GM19397 (cell line): ENCODE data around the gene ICAM3.
"Not testable (repeated sequence)": the region's sequence is repeated elsewhere in the genome, so short reads cannot be mapped to it uniquely, and the experiment has no call there.

ENCODE experiments used
- ATAC-seq: cut with Tn5 transposase; IDR thresholded peaks from one replicate; pipeline ENCODE4 v1.9.1; 2021; ENCODE audit warnings: mild to moderate bottlenecking, moderate library complexity; ENCODE audit not compliant: unreplicated experiment

ICAM3 gene

GRCh38 chr19:10352764-10353671, 13.6 kb upstream of the ICAM3 start:
- no peak for ATAC-seq

DNA sequence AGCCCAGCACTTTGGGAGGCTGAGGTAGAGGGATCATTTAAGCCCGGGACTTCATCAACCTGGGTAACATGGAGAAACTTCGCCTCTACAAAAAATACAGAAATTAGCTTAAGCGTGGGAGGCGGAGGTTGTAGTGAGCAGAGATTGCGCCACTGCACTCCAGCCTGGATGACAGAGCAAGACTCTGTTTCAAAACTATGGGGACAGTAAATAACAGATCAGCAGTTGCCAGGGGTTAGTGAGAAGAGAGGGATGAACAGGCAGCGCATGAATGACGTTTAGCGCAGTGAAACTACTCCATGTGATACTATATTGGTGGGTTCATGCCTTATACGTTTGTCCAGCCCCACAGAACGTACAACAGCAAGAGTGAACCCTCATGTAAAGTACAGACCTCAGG, 7.1 kb upstream of the ICAM3 start:
- ATAC-seq = no peak

- no peak for ATAC-seq
These were observed 5.4 kb upstream of the ICAM3 start for GRCh38 chr19:10344780-10345179.

- no peak for ATAC-seq
These were observed 4.1 kb upstream of the ICAM3 start for GRCh38 chr19:10343495-10343894.

DNA sequence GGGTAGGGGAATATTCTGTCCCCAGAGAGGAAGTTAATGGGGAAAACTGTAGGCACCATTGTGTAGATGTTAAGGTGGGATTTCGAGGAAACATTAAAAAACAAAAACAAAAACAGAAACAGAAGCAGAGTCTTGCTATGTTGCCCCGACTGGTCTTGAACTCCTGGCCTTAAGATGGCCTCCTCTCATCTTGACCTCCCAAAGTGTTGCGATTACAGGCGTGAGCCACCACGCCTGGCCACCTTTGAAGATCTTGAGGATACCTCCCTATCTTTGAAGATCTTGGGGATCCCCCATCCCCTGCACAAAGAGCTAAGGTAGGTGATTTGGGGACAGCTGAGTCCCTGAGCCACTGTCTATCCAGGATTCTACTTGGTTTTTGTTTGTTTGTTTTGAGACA, 553 bp upstream of the ICAM3 start:
- ATAC-seq = no peak

DNA sequence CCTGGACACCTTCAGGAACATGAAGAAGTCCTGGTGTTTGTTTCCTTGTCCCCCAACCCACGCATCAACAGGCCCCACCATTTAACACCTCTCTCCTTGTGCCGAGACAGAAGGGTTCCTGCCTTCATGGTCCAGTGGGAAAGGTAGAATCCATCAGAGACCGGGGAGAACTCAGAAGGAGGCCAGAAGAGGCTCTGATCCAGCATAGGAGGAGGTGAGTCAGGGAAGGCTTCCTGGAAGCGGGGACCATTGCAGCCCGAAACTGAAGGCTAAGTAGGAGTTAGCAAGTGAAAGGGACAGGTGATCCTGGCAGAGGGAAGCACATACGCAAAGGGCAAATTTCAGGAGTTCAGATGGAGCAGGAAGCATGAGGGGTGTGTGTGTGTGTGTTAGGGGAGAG, 484 bp downstream of the ICAM3 start:
- no peak for ATAC-seq

DNA sequence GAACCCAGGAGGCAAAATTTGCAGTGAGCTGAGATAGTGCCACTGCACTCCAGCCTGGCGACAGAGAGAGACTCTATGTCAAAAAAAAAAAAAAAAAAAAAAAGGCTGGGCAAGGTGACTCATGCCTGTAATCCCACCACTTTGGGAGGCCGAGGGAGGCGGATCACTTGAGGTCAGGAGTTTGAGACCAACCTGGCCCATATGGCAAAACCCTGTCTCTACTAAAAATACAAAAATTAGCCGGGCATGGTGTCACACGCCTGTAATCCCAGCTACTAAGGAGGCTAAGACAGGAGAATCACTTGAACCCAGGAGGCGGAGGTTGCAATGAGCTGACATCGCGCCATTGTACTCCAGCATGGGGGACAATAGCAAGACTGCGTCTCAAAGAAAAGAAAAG, 2.7 kb downstream of the ICAM3 start:
- not testable (repeated sequence) for ATAC-seq

- ATAC-seq = no peak
These were observed 4.0 kb downstream of the ICAM3 start for GRCh38 chr19:10335352-10335985.

DNA sequence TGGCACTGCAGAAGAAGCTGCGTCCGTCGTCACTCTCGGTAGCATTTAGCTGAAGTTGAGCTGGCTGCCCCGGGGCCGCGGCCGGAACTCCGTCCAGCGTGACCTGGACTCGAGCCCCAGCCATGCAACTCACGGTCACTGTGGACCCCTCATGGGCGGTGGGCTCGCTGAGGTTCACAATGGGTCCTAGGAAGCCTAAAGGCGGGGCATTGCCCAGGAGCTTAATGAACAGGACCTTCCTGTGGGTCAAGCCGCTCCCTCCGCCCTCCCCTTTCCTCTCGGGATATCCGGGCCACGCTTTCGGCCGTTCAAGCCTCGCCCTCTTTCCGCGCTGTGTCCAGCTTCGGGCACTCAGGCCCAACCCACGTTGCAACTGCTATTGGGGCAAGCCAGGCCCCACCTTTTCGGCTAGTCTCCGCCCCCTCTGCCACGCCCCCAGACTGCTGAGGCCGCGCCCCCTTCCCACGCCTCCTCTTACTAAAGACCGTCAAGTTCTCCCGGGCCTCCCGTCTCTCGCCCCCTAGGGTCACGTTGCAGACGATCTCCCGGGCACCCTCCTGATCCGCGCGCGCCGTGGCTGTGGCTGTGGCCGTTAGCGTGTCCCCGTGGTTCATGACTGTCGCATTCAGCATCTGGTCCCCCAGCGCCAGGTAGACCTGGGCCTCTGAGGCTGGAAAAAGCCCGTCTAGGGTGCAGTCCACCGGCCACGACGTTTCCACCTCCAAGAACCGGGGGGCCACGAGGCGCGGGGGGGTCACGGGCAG, 4.7 kb downstream of the ICAM3 start:
- ATAC-seq = no peak

DNA sequence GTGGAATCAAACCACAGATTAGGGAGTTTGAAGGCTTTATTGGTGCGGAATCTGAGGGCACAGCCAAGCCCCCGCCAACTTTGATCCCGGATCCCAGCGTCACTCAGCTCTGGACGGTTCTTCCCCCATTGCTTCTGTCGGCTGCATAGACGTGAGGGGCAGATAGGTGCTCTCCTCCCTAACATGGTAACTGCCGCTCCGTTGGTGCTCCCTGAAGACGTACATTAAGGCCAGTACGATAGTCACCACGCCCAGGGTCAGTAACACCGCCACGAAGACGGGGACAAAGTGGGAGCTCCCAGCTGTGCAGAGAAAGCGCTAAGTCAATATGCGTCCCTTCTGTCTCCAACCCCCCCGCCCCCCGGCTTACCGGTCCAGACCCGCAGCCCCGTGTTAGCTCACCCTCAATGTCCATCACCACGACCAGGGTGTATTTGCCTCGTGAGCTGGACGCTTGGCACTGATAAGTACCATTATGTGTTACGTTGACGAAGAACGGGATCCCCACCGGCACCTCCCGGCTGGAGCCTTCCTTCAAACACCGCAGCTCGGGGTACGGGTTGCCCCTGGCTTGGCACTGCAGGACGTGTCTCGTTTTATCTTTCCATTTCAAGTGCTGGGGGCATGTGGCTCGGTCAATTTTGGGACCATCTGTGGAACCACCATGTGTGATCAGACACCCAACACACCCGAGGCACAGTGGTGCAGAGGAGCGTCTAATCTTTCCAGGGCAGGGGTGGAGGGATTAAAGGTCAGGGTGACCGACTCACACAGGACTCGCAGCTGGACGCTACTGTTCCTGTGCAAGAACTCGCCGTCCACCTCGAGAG, 5.5 kb downstream of the ICAM3 start:
- ATAC-seq = no peak

DNA sequence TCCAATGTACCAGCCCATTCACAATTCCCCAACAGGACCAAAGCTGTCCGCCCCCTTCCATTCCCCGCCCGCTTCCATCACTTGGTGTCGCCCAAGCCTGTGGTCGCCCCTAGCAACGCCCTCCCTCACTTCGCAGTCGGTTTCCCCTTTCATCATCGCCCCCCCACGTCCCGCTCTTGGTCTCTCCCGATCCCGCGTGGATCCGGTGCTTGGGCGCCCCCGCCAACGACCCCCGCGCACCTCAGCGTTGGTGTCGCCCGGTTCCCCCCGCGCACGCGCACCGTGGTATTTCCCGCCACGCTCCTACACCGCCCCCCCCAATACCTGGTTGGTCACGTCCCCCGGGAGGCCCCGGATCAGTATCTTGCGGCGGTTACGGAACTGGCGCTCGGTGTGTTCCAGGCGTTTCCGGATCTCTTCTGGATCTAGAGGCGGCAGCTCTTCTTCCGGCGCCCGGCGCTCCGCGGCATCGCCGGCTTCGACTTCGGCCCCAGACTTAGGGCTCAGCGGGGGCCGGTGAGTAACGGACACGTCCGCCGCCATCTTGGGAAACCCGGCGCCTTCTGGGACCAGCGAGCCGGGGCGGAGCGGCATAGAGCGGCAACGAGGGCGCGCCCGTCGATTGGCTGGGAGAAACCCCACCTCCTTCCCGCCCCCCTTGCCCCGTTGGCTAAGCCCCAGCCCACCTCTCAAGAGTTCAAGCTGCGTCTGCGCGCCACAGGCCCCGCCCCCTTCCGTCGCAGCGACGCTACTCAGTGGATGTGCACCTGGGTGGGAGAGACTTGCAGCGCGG, 6.3 kb downstream of the ICAM3 start, which contains the start of gene RAVER1:
RAVER1 (minus strand) TSS at position 565 of the 793 bp plus-strand sequence; CDS start at position 543, 22 bp downstream.
- ATAC-seq = peak; percentile 85

DNA sequence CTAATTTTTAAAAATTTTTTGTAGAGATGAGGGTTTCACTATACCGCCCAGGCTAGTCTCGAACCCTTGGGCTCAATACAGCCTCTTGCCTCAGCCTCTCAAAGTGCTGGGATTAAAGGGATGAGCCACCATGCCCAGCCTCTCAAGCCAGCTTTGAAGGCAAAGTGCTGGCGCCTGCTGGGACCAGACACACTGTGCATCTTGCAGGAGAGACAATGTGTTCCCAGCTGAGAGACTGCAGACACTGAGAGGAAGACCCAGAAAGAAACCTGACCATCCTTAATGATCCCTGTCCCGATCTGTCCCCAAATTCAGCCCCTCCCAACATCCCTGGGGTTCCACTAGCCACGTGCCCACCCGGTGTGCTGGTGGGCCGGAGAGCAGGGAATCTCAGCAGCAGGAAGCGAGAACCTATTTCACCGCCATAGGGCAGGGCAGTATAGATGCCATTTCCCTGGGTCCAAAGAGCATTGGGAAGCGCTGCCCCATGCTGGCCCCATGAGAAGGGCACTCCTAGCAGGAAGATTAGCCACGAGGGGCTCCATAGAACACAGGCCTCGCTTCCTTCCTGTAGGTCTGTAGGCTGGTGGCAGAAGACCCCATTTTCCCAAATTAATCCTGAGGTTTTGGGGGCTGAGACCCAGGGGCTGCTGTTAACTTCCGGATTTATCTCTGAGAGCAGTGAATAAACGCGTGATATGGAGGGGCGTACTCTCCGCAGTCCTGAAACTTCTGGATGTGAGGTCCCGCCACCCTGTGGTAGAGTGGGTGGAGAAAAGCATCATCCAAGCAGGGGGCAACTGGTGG, 7.1 kb downstream of the ICAM3 start:
- ATAC-seq = no peak

GRCh38 chr19:10329555-10329954, 9.9 kb downstream of the ICAM3 start:
- no peak for ATAC-seq

DNA sequence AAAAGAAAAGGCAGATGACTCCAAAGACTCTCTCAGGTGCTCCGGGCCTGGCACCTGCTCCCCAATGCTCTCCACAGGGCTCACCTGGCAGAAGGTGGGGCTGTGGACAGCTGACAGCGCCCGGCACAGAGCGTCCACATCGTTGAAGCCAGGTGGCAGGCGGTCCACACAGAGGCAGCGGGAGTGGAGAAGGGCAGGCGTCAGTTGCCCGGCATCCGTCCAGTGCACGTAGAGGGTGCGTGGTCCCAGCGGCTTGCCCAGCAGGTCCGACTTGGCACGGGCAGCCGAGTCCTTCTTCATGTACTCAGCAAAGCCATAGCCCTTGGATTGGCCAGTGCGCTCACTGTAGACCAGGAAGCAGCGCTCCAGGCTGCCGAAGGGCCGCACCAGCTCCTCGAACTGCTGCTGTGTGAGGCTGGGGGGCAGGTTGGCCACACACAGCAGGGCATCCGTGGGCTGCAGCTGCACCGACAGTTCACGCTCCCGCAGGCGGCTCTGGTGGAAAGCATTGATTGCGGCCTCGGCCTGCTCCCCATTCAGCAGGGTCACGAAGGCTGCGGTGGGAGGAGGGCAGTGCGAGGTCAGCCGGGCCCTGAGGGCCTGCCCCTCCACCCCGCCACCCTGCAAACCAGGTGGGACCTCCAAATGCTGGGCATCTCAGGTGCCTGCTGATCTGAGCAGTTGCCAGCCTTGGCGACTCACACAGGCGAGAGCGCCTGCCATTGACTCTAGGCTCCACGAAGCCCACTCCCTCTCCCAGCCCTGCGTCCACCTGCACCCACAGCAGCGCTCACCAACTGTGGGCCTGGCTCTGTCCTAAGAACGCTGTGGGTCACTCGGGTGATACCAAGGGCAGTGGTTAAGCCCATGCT, 10.6 kb downstream of the ICAM3 start:
- no peak for ATAC-seq

DNA sequence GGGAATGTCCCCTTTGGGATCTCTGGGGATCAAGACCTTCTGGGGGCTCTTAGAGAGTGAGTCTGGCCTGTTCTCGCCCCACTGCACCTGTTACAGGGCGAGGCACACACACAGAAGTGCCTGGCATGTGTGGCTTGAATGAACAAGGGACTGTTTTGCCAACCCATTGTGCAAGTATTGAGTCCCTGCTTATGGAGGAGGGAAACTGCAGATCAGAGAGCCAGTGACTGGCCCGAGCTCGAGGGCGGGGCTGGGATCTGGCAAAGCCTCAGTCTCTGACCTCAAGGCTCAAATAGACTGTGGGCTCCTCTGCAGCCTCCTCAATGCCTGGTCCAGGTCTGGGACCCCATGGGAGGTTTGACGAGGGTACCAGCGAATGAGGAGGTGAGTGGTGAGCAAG, 11.6 kb downstream of the ICAM3 start:
- ATAC-seq = no peak

DNA sequence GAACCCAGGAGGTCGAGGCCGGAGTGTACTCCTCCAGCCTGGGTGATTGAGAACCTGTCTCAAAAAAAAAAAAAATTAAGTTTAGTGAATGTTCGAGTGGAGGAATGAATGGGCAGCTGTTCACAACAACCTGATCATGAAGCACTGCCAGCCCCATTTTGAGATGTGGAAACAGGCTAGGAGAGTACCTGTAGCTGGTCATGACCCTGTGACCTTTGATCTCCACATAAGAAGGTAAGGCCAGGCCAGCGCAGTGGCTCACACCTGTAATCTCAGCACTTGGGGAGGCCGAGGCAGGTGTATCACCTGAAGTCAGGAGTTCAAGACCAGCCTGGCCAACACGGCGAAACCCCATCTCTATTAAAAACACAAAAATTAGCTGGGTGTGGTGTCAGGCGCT, 13.7 kb downstream of the ICAM3 start:
- no peak for ATAC-seq

- ATAC-seq = no peak
These were observed 17.3 kb downstream of the ICAM3 start for GRCh38 chr19:10321874-10322835.
